ENCODE results near the gene KDM4B.

GRCh38 chr19:5079071-5079774 lies 110.3 kb downstream of the KDM4B start:
- no peak for TF ChIP-seq CTCF (IDR thresholded peaks at IDR 0.05)
- no peak for TF ChIP-seq EZH2 (IDR thresholded peaks at IDR 0.05; ENCODE audit: borderline replicate concordance, insufficient read depth, low read depth, low read length, poor library complexity, severe bottlenecking)

All from B cell (primary cell).